ENCODE data around the gene ATP2A3.

Gene ATP2A3

GRCh38 chr17:3977387-3977786 is 13.2 kb upstream of the ATP2A3 start:
- Histone ChIP-seq H2BK12ac (ENCODE audit: low read length) (no peak overlapping the region), H3K4me2 (ENCODE audit: low read length) (no peak overlapping the region), H3K9me3 (ENCODE audit: insufficient read depth, low read depth, low read length) (peaks cover 4% of the 10 kb centered on the region), H3K79me2 (ENCODE audit: control insufficient read depth, insufficient read depth, low read length, poor library complexity) (no peaks in the 10 kb centered on the region), H4K12ac (ENCODE audit: low read depth, low read length) (no peak overlapping the region), H3K36me3 (ENCODE audit: control insufficient read depth in 1 of 2, insufficient read depth in 2 of 2, low read length in 2 of 2) (no peaks in the 10 kb centered on the region), H3K18ac (ENCODE audit: low read length) (no peak overlapping the region), H2AFZ (ENCODE audit: insufficient read depth, low read length, poor library complexity) (no peak overlapping the region), H3K9ac (ENCODE audit: low read length) (no peak overlapping the region), H4K8ac (ENCODE audit: low read depth, low read length) (no peak overlapping the region), H2BK5ac (ENCODE audit: low read depth, low read length, poor library complexity) (no peak overlapping the region), H3K4me3 (ENCODE audit: low read depth, low read length) (no peak overlapping the region), H3K23ac (ENCODE audit: low read length) (no peak overlapping the region), H3K4ac (ENCODE audit: low read depth, low read length) (no peak overlapping the region), H3K27ac (ENCODE audit: low read depth, low read length) (no peak overlapping the region), H2BK120ac (ENCODE audit: insufficient read depth, low read length, poor library complexity) (no peak overlapping the region), H3K14ac (ENCODE audit: low read length) (no peak overlapping the region), H4K91ac (ENCODE audit: low read depth, low read length) (no peak overlapping the region), H3K4me1 (ENCODE audit: control insufficient read depth in 1 of 2, insufficient read depth in 2 of 2, low read length in 2 of 2) (no peaks in the 10 kb centered on the region), H3K27me3 (ENCODE audit: insufficient read depth, low read length) (no peaks in the 10 kb centered on the region), H2AK5ac (ENCODE audit: low read length) (no peak overlapping the region), H3K79me1 (ENCODE audit: low read length) (no peaks in the 10 kb centered on the region)
- no peak for DNase-seq
- no CpG with 5 or more reads among the region's 9 CpGs for WGBS (ENCODE audit: extremely low coverage, insufficient coverage, insufficient read length)

- WGBS (ENCODE audit: extremely low coverage, insufficient coverage, insufficient read length) = no CpG with 5 or more reads among the region's 17 CpGs
- no peak overlapping the region for H3K27ac ChIP-seq (ENCODE audit: low read depth, low read length)
- H3K27me3 ChIP-seq (ENCODE audit: insufficient read depth, low read length) = no peaks in the 10 kb centered on the region
- H3K79me1 ChIP-seq (ENCODE audit: low read length) = no peaks in the 10 kb centered on the region
- H3K14ac ChIP-seq (ENCODE audit: low read length) = no peak overlapping the region
- H3K4ac ChIP-seq (ENCODE audit: low read depth, low read length) = no peak overlapping the region
- no peak overlapping the region for H3K4me3 ChIP-seq (ENCODE audit: low read depth, low read length)
- H4K91ac ChIP-seq (ENCODE audit: low read depth, low read length) = no peak overlapping the region
- H3K18ac ChIP-seq (ENCODE audit: low read length) = no peak overlapping the region
- H2BK5ac ChIP-seq (ENCODE audit: low read depth, low read length, poor library complexity) = no peak overlapping the region
- H2BK12ac ChIP-seq (ENCODE audit: low read length) = no peak overlapping the region
- no peak overlapping the region for H2AFZ ChIP-seq (ENCODE audit: insufficient read depth, low read length, poor library complexity)
- no peak overlapping the region for H3K9ac ChIP-seq (ENCODE audit: low read length)
- H3K23ac ChIP-seq (ENCODE audit: low read length) = no peak overlapping the region
- H3K36me3 ChIP-seq (ENCODE audit: control insufficient read depth in 1 of 2, insufficient read depth in 2 of 2, low read length in 2 of 2) = no peaks in the 10 kb centered on the region
- no peaks in the 10 kb centered on the region for H3K4me1 ChIP-seq (ENCODE audit: control insufficient read depth in 1 of 2, insufficient read depth in 2 of 2, low read length in 2 of 2)
- H3K79me2 ChIP-seq (ENCODE audit: control insufficient read depth, insufficient read depth, low read length, poor library complexity) = no peaks in the 10 kb centered on the region
- peaks cover 4% of the 10 kb centered on the region for H3K9me3 ChIP-seq (ENCODE audit: insufficient read depth, low read depth, low read length)
- no peak overlapping the region for H4K8ac ChIP-seq (ENCODE audit: low read depth, low read length)
- no peak overlapping the region for H3K4me2 ChIP-seq (ENCODE audit: low read length)
- H2BK120ac ChIP-seq (ENCODE audit: insufficient read depth, low read length, poor library complexity) = no peak overlapping the region
- no peak overlapping the region for H4K12ac ChIP-seq (ENCODE audit: low read depth, low read length)
- no peak overlapping the region for H2AK5ac ChIP-seq (ENCODE audit: low read length)
- no peak for DNase-seq
These were observed 12.5 kb upstream of the ATP2A3 start for GRCh38 chr17:3976675-3977171.

GRCh38 chr17:3974980-3975379 is 10.7 kb upstream of the ATP2A3 start:
- Histone ChIP-seq H3K36me3 (ENCODE audit: control insufficient read depth in 1 of 2, insufficient read depth in 2 of 2, low read length in 2 of 2) (no peaks in the 10 kb centered on the region), H2BK120ac (ENCODE audit: insufficient read depth, low read length, poor library complexity) (no peak overlapping the region), H4K8ac (ENCODE audit: low read depth, low read length) (no peak overlapping the region)

GRCh38 chr17:3974138-3974687 is 10.0 kb upstream of the ATP2A3 start:
- H3K23ac ChIP-seq (ENCODE audit: low read length) = no peak overlapping the region
- no CpG with 5 or more reads among the region's 15 CpGs for WGBS (ENCODE audit: extremely low coverage, insufficient coverage, insufficient read length)
- no peak for DNase-seq

More at GRCh38 chr17:3974980-3975379, 10.7 kb upstream of the ATP2A3 start:
- Histone ChIP-seq H3K23ac (ENCODE audit: low read length) (no peak overlapping the region), H3K4me3 (ENCODE audit: low read depth, low read length) (no peak overlapping the region), H3K79me1 (ENCODE audit: low read length) (no peaks in the 10 kb centered on the region), H3K27me3 (ENCODE audit: insufficient read depth, low read length) (no peaks in the 10 kb centered on the region), H3K9ac (ENCODE audit: low read length) (no peak overlapping the region), H3K4me1 (ENCODE audit: control insufficient read depth in 1 of 2, insufficient read depth in 2 of 2, low read length in 2 of 2) (no peaks in the 10 kb centered on the region), H2AFZ (ENCODE audit: insufficient read depth, low read length, poor library complexity) (no peak overlapping the region), H2BK5ac (ENCODE audit: low read depth, low read length, poor library complexity) (no peak overlapping the region), H4K12ac (ENCODE audit: low read depth, low read length) (no peak overlapping the region), H3K4me2 (ENCODE audit: low read length) (no peak overlapping the region), H3K14ac (ENCODE audit: low read length) (no peak overlapping the region), H4K91ac (ENCODE audit: low read depth, low read length) (no peak overlapping the region), H3K9me3 (ENCODE audit: insufficient read depth, low read depth, low read length) (peaks cover 4% of the 10 kb centered on the region), H3K4ac (ENCODE audit: low read depth, low read length) (no peak overlapping the region), H3K27ac (ENCODE audit: low read depth, low read length) (no peak overlapping the region), H3K18ac (ENCODE audit: low read length) (no peak overlapping the region), H2AK5ac (ENCODE audit: low read length) (no peak overlapping the region), H3K79me2 (ENCODE audit: control insufficient read depth, insufficient read depth, low read length, poor library complexity) (no peaks in the 10 kb centered on the region), H2BK12ac (ENCODE audit: low read length) (no peak overlapping the region)
- WGBS (ENCODE audit: extremely low coverage, insufficient coverage, insufficient read length) = no CpG with 5 or more reads among the region's 9 CpGs
- DNase-seq = no peak

More at GRCh38 chr17:3974138-3974687, 10.0 kb upstream of the ATP2A3 start:
- Histone ChIP-seq H2BK12ac (ENCODE audit: low read length) (no peak overlapping the region), H3K79me1 (ENCODE audit: low read length) (no peaks in the 10 kb centered on the region), H2BK5ac (ENCODE audit: low read depth, low read length, poor library complexity) (no peak overlapping the region), H4K12ac (ENCODE audit: low read depth, low read length) (no peak overlapping the region), H4K8ac (ENCODE audit: low read depth, low read length) (no peak overlapping the region), H2AFZ (ENCODE audit: insufficient read depth, low read length, poor library complexity) (no peak overlapping the region), H3K4me1 (ENCODE audit: control insufficient read depth in 1 of 2, insufficient read depth in 2 of 2, low read length in 2 of 2) (no peaks in the 10 kb centered on the region), H2BK120ac (ENCODE audit: insufficient read depth, low read length, poor library complexity) (no peak overlapping the region), H3K18ac (ENCODE audit: low read length) (no peak overlapping the region), H3K4me2 (ENCODE audit: low read length) (no peak overlapping the region), H3K4me3 (ENCODE audit: low read depth, low read length) (no peak overlapping the region), H3K9me3 (ENCODE audit: insufficient read depth, low read depth, low read length) (peaks cover 4% of the 10 kb centered on the region), H3K14ac (ENCODE audit: low read length) (no peak overlapping the region), H3K4ac (ENCODE audit: low read depth, low read length) (no peak overlapping the region), H3K36me3 (ENCODE audit: control insufficient read depth in 1 of 2, insufficient read depth in 2 of 2, low read length in 2 of 2) (no peaks in the 10 kb centered on the region), H3K27me3 (ENCODE audit: insufficient read depth, low read length) (no peaks in the 10 kb centered on the region), H3K79me2 (ENCODE audit: control insufficient read depth, insufficient read depth, low read length, poor library complexity) (no peaks in the 10 kb centered on the region), H2AK5ac (ENCODE audit: low read length) (no peak overlapping the region), H3K9ac (ENCODE audit: low read length) (no peak overlapping the region), H3K27ac (ENCODE audit: low read depth, low read length) (no peak overlapping the region), H4K91ac (ENCODE audit: low read depth, low read length) (no peak overlapping the region)

Data from trophoblast cell (in vitro differentiated cells and primary cell).